ENCODE data around the gene RPL13A.

DNA sequence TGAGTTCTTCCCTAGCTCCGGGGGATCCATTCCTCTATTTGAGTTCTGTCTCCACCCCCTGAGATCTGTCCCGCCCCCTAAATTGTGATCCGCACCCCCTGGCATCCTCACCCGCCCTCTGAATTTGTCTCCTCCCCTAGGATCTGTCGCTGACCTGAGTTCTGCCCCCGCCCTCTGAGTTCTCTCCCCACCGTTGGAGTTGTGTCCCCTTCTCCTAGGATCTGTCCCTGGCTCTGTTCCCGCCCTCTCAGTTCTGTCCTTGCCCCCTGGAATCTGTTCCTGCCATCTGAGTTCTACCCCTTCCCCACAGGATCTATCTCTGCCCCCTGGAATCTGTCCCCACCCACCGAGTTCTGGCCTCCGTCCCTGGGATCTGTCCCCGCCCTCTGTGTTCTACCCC is 45.1 kb upstream of the RPL13A start:
- TF ChIP-seq CREB1 (CRISPR knock-in tag; IDR thresholded peaks at IDR 0.05; ENCODE audit: low read depth) (no peak), ZNF331 (CRISPR knock-in tag; IDR thresholded peaks at IDR 0.05; ENCODE audit: low read depth) (no peak), POLR2AphosphoS5 (IDR thresholded peaks at IDR 0.05; ENCODE audit: low read depth) (no peak), ZNF114 (CRISPR knock-in tag; IDR thresholded peaks at IDR 0.05) (no peak), EZH2 (IDR thresholded peaks at IDR 0.05; ENCODE audit: low read depth, unreplicated experiment) (no peak), EZH2phosphoT487 (IDR thresholded peaks at IDR 0.05; ENCODE audit: unreplicated experiment) (no peak), JUNB (IDR thresholded peaks at IDR 0.05; ENCODE audit: unreplicated experiment) (no peak)
- TF ChIP-seq, protein P1, sequence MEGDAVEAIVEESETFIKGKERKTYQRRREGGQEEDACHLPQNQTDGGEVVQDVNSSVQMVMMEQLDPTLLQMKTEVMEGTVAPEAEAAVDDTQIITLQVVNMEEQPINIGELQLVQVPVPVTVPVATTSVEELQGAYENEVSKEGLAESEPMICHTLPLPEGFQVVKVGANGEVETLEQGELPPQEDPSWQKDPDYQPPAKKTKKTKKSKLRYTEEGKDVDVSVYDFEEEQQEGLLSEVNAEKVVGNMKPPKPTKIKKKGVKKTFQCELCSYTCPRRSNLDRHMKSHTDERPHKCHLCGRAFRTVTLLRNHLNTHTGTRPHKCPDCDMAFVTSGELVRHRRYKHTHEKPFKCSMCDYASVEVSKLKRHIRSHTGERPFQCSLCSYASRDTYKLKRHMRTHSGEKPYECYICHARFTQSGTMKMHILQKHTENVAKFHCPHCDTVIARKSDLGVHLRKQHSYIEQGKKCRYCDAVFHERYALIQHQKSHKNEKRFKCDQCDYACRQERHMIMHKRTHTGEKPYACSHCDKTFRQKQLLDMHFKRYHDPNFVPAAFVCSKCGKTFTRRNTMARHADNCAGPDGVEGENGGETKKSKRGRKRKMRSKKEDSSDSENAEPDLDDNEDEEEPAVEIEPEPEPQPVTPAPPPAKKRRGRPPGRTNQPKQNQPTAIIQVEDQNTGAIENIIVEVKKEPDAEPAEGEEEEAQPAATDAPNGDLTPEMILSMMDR (conservative IDR thresholded peaks at IDR 0.05; ENCODE audit: low read depth in 2 of 2), result no peak
- TF ChIP-seq, protein P2, sequence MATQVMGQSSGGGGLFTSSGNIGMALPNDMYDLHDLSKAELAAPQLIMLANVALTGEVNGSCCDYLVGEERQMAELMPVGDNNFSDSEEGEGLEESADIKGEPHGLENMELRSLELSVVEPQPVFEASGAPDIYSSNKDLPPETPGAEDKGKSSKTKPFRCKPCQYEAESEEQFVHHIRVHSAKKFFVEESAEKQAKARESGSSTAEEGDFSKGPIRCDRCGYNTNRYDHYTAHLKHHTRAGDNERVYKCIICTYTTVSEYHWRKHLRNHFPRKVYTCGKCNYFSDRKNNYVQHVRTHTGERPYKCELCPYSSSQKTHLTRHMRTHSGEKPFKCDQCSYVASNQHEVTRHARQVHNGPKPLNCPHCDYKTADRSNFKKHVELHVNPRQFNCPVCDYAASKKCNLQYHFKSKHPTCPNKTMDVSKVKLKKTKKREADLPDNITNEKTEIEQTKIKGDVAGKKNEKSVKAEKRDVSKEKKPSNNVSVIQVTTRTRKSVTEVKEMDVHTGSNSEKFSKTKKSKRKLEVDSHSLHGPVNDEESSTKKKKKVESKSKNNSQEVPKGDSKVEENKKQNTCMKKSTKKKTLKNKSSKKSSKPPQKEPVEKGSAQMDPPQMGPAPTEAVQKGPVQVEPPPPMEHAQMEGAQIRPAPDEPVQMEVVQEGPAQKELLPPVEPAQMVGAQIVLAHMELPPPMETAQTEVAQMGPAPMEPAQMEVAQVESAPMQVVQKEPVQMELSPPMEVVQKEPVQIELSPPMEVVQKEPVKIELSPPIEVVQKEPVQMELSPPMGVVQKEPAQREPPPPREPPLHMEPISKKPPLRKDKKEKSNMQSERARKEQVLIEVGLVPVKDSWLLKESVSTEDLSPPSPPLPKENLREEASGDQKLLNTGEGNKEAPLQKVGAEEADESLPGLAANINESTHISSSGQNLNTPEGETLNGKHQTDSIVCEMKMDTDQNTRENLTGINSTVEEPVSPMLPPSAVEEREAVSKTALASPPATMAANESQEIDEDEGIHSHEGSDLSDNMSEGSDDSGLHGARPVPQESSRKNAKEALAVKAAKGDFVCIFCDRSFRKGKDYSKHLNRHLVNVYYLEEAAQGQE (IDR thresholded peaks at IDR 0.05; ENCODE audit: unreplicated experiment), result no peak

All from GM23338 (cell line).